Nephron (organoid): ENCODE results near the gene TNS1.
A peak's percentile ranks its signal among the peaks of the same experiment; 100 is the strongest.

Source experiments
- H3K27ac Mint-ChIP-seq, 3 experiments: 2 replicates each; pipeline ENCODE4 v1.8.0; 2020; ENCODE audit warnings: mixed read lengths in 3 of 3, mild to moderate bottlenecking in 2 of 3, moderate library complexity in 1 of 3
- H3K27me3 Mint-ChIP-seq: 2 replicates; pipeline ENCODE4 v1.8.0; 2021; ENCODE audit warnings: low read depth, mild to moderate bottlenecking, moderate library complexity, mixed read lengths
- H3K36me3 Mint-ChIP-seq: 2 replicates; pipeline ENCODE4 v1.8.0; 2020; ENCODE audit warnings: low read depth, mixed read lengths
- H3K4me1 Mint-ChIP-seq: 2 replicates; pipeline ENCODE4 v1.8.0; 2020; ENCODE audit warnings: mixed read lengths
- H3K4me3 Mint-ChIP-seq, 3 experiments: 2 replicates each; pipeline ENCODE4 v1.8.0; 2020; ENCODE audit warnings: mild to moderate bottlenecking in 3 of 3, mixed read lengths in 3 of 3, moderate library complexity in 2 of 3
- H3K9me3 Mint-ChIP-seq: 2 replicates; pipeline ENCODE4 v1.8.0; 2020; ENCODE audit warnings: mixed read lengths
- TF ChIP-seq, protein P1 (sequence below), 3 experiments: fragments of 200-600 bp; sonication (generic); IDR thresholded peaks; one replicate each; pipeline ENCODE4 v1.5.0; 2021; ENCODE audit warnings: antibody characterized with exemption in 3 of 3; ENCODE audit not compliant: unreplicated experiment in 3 of 3

Gene TNS1

DNA sequence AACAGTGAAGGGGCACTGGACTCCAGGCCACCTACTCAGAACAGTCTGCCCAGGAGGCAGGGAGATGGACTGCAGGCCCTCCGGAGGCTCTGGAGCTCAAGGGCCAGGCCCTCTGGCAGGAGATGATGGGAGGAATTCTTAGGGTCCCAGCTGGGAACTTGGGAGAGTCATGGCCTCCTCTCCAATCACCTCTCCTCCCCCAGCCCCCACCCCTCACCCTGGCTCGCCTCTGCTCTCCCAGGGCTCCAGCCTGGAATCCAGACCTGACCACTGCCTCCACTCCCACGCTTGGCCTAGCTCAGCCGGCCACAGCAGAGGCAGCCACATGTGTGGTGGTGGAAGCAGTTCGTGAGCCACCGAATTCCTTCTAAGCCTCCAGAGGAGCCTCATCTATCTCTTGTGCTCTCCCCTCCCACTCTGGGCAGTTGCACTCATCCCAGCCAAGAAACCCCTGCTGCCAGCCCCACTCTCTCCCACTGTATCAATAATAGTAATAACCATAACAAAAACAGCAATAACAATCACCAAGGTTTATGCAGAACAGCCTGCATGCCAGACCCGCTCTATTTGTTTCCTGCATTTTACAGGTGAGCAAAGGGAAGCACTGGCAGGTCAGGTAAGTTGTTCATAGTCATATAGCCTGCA, 67.4 kb downstream of the TNS1 start:
- Mint-ChIP-seq H3K36me3 (no peaks in the 10 kb centered on the region), H3K4me3 (peak overlapping the region in 2 of 3 experiments; percentile 1 to 48), H3K4me1 (peaks cover 80% of the 10 kb centered on the region), H3K27me3 (no peaks in the 10 kb centered on the region), H3K9me3 (no peaks in the 10 kb centered on the region), H3K27ac (peak overlapping the region; percentile 77 to 94 (median 93))
- TF ChIP-seq, protein P1, sequence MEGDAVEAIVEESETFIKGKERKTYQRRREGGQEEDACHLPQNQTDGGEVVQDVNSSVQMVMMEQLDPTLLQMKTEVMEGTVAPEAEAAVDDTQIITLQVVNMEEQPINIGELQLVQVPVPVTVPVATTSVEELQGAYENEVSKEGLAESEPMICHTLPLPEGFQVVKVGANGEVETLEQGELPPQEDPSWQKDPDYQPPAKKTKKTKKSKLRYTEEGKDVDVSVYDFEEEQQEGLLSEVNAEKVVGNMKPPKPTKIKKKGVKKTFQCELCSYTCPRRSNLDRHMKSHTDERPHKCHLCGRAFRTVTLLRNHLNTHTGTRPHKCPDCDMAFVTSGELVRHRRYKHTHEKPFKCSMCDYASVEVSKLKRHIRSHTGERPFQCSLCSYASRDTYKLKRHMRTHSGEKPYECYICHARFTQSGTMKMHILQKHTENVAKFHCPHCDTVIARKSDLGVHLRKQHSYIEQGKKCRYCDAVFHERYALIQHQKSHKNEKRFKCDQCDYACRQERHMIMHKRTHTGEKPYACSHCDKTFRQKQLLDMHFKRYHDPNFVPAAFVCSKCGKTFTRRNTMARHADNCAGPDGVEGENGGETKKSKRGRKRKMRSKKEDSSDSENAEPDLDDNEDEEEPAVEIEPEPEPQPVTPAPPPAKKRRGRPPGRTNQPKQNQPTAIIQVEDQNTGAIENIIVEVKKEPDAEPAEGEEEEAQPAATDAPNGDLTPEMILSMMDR (IDR thresholded peaks at IDR 0.05; ENCODE audit: unreplicated experiment in 3 of 3) = no peak

DNA sequence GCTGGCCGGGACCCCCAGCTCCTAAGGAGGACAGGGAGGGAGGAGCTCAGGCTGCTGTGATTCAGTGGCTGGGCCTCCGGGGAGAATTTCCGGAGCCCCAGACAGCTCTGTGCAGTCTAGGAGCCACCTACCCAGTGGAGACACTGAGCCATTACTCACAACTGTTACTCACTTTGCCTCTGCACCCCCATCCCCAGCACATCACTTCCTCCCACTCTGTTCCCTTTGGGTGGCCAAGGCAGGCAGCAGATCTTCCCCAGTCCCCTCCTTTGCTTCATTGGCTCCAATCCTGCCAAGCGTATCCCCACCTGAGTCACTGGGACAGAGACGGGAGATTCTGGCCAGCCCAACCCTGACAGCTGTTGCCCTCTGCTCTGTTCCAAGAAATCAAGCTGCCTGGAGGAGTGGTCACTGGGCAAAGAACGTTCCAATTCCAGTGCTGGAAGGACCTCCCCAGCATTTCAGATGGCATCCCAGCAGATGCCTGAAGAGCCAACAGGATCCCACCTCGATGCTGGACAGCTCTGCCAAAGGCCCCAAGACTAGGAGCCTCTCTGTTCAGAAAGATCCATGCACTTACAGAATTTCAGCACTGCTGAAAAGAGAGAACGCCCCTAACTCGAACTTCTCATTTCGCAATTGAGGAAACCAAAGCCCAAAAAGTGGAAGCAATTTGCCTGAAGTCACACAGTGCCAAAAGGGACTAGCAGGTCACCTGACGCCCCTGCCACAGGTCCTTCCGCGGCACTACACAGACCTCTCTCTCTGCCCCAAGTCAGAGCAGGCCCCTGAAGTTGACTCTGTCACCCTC, 68.3 kb downstream of the TNS1 start:
- peaks cover 85% of the 10 kb centered on the region for H3K4me1 Mint-ChIP-seq
- H3K9me3 Mint-ChIP-seq = no peaks in the 10 kb centered on the region
- peak overlapping the region in 2 of 3 experiments; percentile 20 to 37 for H3K4me3 Mint-ChIP-seq
- no peaks in the 10 kb centered on the region for H3K36me3 Mint-ChIP-seq
- H3K27me3 Mint-ChIP-seq = no peaks in the 10 kb centered on the region
- H3K27ac Mint-ChIP-seq = peak overlapping the region; percentile 77 to 94 (median 93)
- TF ChIP-seq, protein P1 (IDR thresholded peaks at IDR 0.05; ENCODE audit: unreplicated experiment in 3 of 3) = no peak

DNA sequence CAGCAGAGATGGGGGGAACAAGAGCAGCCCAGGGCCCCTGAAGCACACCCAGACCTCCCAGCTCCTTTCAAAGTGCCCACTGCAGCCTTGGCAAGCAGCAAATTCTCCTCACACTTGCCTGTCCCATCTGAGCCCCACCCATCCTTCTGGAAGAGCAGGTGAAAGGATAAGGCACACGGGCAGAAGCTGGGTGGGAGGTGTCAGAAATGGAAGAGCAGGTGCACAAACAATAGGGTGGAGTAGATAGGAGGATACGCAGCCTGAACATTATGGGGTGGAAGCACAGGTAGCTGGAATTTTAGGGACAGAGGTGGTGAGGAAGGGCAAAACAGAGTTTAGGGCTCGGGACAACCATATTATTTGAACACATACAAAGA, 69.2 kb downstream of the TNS1 start:
- H3K4me1 Mint-ChIP-seq = peaks cover 94% of the 10 kb centered on the region
- no peaks in the 10 kb centered on the region for H3K9me3 Mint-ChIP-seq
- H3K27me3 Mint-ChIP-seq = no peaks in the 10 kb centered on the region
- H3K4me3 Mint-ChIP-seq = peak overlapping the region in 2 of 3 experiments; percentile 16 to 38
- peak overlapping the region; percentile 77 to 94 (median 93) for H3K27ac Mint-ChIP-seq
- no peaks in the 10 kb centered on the region for H3K36me3 Mint-ChIP-seq
- TF ChIP-seq, protein P1 (IDR thresholded peaks at IDR 0.05; ENCODE audit: unreplicated experiment in 3 of 3) = no peak

DNA sequence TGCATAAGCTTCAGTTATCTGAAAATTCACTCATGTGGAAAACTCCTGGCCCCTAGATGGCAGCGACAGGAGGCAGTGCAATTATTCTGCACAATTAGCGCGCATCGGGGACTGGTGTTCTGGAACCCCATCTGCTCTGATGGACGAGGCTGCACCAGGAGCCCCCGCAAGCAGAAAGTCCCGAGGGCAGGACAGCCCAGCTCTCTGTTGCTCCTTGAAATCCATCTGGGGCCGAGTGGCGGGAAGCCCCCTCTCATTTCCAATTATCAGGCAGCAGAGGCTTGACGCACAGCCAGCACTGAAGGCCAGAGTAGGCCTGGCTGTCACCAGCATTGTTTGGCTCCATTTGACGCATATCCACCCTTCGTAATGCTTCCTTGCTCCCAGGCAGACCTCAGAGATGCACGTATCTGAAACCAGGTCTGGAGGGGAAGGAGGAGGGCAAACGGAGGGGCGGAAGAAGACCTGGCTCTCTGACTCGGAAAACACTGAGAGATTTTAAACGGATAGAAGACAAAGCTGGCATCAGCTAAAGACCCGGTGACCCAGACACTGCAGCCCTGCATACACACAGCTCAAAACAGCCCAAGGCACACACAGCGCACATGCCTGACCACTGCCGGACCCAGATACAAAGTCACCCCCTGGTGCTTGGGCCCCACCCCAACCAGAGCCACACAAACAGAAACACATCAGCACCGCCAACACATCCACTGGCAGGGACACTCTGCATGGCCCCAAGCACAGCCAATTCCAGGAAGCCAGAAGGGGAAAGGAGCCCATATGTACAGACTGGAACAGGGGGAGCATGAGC, 69.8 kb downstream of the TNS1 start:
- Mint-ChIP-seq H3K27ac (peak overlapping the region; percentile 73 to 94 (median 93)), H3K36me3 (no peaks in the 10 kb centered on the region), H3K4me3 (peak overlapping the region in 1 of 3 experiments; percentile 16), H3K4me1 (peaks cover 94% of the 10 kb centered on the region), H3K9me3 (no peaks in the 10 kb centered on the region), H3K27me3 (no peaks in the 10 kb centered on the region)
- TF ChIP-seq, protein P1 (IDR thresholded peaks at IDR 0.05; ENCODE audit: unreplicated experiment in 3 of 3) = peak in 1 of 3 experiments; percentile 13

DNA sequence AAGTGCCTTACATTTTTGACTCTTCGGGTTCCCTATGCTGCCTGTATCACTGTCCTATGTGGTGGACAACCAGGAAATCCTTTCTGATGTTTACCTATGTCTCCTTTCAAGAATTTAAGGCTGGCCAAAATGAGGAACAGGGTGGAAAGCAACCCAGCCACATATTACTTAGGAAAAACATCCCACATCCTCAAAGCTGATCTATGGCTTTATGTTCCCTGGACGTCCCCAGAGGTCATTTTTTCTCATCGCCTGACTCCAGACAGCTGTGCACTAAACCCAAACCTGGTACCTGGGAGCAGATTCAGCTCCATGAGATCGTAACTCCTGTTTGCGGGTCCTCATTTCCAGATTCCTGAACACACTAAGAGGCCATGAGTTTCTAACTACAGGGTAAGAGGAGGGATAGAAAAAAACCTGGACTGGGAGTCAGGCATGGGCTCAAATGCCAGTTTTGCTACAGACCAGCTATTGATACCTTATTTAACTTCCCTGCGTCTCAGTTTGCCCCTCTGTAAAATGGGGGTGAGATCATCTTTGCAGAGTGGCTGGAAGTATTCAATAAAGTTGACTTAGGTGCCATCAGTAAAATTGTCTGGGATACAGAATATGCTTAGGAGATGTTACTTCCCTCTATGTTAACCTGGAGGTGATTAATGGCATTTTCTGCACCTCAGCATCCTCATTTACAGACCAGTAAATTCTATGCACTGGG, 70.8 kb downstream of the TNS1 start:
- Mint-ChIP-seq H3K4me1 (peaks cover 95% of the 10 kb centered on the region), H3K27ac (peak overlapping the region; percentile 32 to 94 (median 93))
- TF ChIP-seq, protein P1 (IDR thresholded peaks at IDR 0.05; ENCODE audit: unreplicated experiment in 3 of 3) = no peak

More for the DNA sequence above, 70.8 kb downstream of the TNS1 start:
- H3K36me3 Mint-ChIP-seq = no peaks in the 10 kb centered on the region
- H3K27me3 Mint-ChIP-seq = no peaks in the 10 kb centered on the region
- H3K4me3 Mint-ChIP-seq = no peak overlapping the region
- no peaks in the 10 kb centered on the region for H3K9me3 Mint-ChIP-seq
